ENCODE results near the gene ZNF592. TPM values are rescaled to one million over a fixed set of nuclear protein-coding genes. Genes with fewer than 3 reads are reported as not detected.

The ZNF592 gene
- total and polyA plus RNA-seq, 2 donors (not counting 1 experiment from before 2014, with no cell fraction given) = 5.1 to 7.5 TPM

- no peaks in the 10 kb centered on the region for H3K27me3 ChIP-seq (ENCODE audit: control insufficient read depth, insufficient read depth, low read length)
- no peak overlapping the region for H3K4me3 ChIP-seq (replicated peaks in 1 of 4; ENCODE audit: control extremely low read depth in 1 of 4, insufficient read depth in 1 of 4, low read depth in 3 of 4, low read length in 4 of 4)
- no peak overlapping the region for H3K4me2 ChIP-seq (ENCODE audit: extremely low read depth, insufficient read depth, low read length)
- DNase-seq (ENCODE audit: low read depth in 2 of 2) = no peak
- TF ChIP-seq CTCF (conservative IDR thresholded peaks at IDR 0.05 in 1 of 2, IDR thresholded peaks at IDR 0.05 in 1 of 2; ENCODE audit: low read depth in 1 of 2, low read length in 2 of 2) (no peak), EZH2 (IDR thresholded peaks at IDR 0.05; ENCODE audit: low read length, missing control alignments) (no peak)
- no peaks in the 10 kb centered on the region for H3K9me3 ChIP-seq (ENCODE audit: control insufficient read depth, insufficient read depth, low read depth, low read length)
- no peak overlapping the region for H2AFZ ChIP-seq (ENCODE audit: low read length)
- peaks cover 16% of the 10 kb centered on the region for H3K36me3 ChIP-seq (ENCODE audit: control insufficient read depth, insufficient read depth, low read length)
- peaks cover 32% of the 10 kb centered on the region for H3K79me2 ChIP-seq (ENCODE audit: control insufficient read depth, insufficient read depth, low read length)
- no peak overlapping the region for H3K27ac ChIP-seq (ENCODE audit: insufficient read depth, low read length)
- H4K20me1 ChIP-seq (ENCODE audit: control insufficient read depth, extremely low read depth, insufficient read depth, low read length) = no peaks in the 10 kb centered on the region
- no peak overlapping the region for H3K9ac ChIP-seq (ENCODE audit: insufficient read depth, low read length)
- H3K4me1 ChIP-seq (ENCODE audit: control insufficient read depth, extremely low read depth, insufficient read depth, low read length) = peaks cover 6% of the 10 kb centered on the region
Measured at GRCh38 chr15:84785053-84785452, 36.7 kb downstream of the ZNF592 start.

GRCh38 chr15:84788500-84788899 lies 40.1 kb downstream of the ZNF592 start:
- TF ChIP-seq CTCF (conservative IDR thresholded peaks at IDR 0.05 in 1 of 2, IDR thresholded peaks at IDR 0.05 in 1 of 2; ENCODE audit: low read depth in 1 of 2, low read length in 2 of 2) (no peak), EZH2 (IDR thresholded peaks at IDR 0.05; ENCODE audit: low read length, missing control alignments) (no peak)
- Histone ChIP-seq H3K4me1 (ENCODE audit: control insufficient read depth, extremely low read depth, insufficient read depth, low read length) (peaks cover 6% of the 10 kb centered on the region), H3K4me3 (replicated peaks in 1 of 4; ENCODE audit: control extremely low read depth in 1 of 4, insufficient read depth in 1 of 4, low read depth in 3 of 4, low read length in 4 of 4) (no peak overlapping the region), H3K9ac (ENCODE audit: insufficient read depth, low read length) (no peak overlapping the region), H3K27ac (ENCODE audit: insufficient read depth, low read length) (no peak overlapping the region), H3K4me2 (ENCODE audit: extremely low read depth, insufficient read depth, low read length) (no peak overlapping the region), H3K36me3 (ENCODE audit: control insufficient read depth, insufficient read depth, low read length) (peaks cover 11% of the 10 kb centered on the region), H2AFZ (ENCODE audit: low read length) (no peak overlapping the region), H3K27me3 (ENCODE audit: control insufficient read depth, insufficient read depth, low read length) (no peaks in the 10 kb centered on the region), H4K20me1 (ENCODE audit: control insufficient read depth, extremely low read depth, insufficient read depth, low read length) (no peaks in the 10 kb centered on the region), H3K79me2 (ENCODE audit: control insufficient read depth, insufficient read depth, low read length) (peaks cover 30% of the 10 kb centered on the region), H3K9me3 (ENCODE audit: control insufficient read depth, insufficient read depth, low read depth, low read length) (no peaks in the 10 kb centered on the region)
- DNase-seq (ENCODE audit: low read depth in 2 of 2) = no peak

GRCh38 chr15:84789762-84790161 lies 41.4 kb downstream of the ZNF592 start:
- Histone ChIP-seq H3K4me2 (ENCODE audit: extremely low read depth, insufficient read depth, low read length) (no peak overlapping the region), H2AFZ (ENCODE audit: low read length) (no peak overlapping the region), H3K27me3 (ENCODE audit: control insufficient read depth, insufficient read depth, low read length) (no peaks in the 10 kb centered on the region), H3K79me2 (ENCODE audit: control insufficient read depth, insufficient read depth, low read length) (peaks cover 27% of the 10 kb centered on the region), H3K9me3 (ENCODE audit: control insufficient read depth, insufficient read depth, low read depth, low read length) (no peaks in the 10 kb centered on the region), H3K9ac (ENCODE audit: insufficient read depth, low read length) (no peak overlapping the region), H3K4me3 (replicated peaks in 1 of 4; ENCODE audit: control extremely low read depth in 1 of 4, insufficient read depth in 1 of 4, low read depth in 3 of 4, low read length in 4 of 4) (no peak overlapping the region), H4K20me1 (ENCODE audit: control insufficient read depth, extremely low read depth, insufficient read depth, low read length) (no peaks in the 10 kb centered on the region), H3K36me3 (ENCODE audit: control insufficient read depth, insufficient read depth, low read length) (peaks cover 2% of the 10 kb centered on the region), H3K4me1 (ENCODE audit: control insufficient read depth, extremely low read depth, insufficient read depth, low read length) (peaks cover 6% of the 10 kb centered on the region), H3K27ac (ENCODE audit: insufficient read depth, low read length) (no peak overlapping the region)
- DNase-seq (ENCODE audit: low read depth in 2 of 2) = no peak
- TF ChIP-seq EZH2 (IDR thresholded peaks at IDR 0.05; ENCODE audit: low read length, missing control alignments) (no peak), CTCF (conservative IDR thresholded peaks at IDR 0.05 in 1 of 2, IDR thresholded peaks at IDR 0.05 in 1 of 2; ENCODE audit: low read depth in 1 of 2, low read length in 2 of 2) (no peak)

Data from fibroblast of lung (primary cell).